Body of pancreas (tissue), 4 donors: ENCODE data around the gene MTMR11. TPM values are rescaled to one million over a fixed set of nuclear protein-coding genes. Genes with fewer than 3 reads are reported as not detected.

Experiments used
- ATAC-seq: fragments of 150-250 bp; one replicate; pipeline ENCODE4 v1.9.1; 2016
- DNase-seq, 4 donors: peaks; one replicate each; pipeline ENCODE4 v3.0.0-alpha.2; 2019
- H3K27ac ChIP-seq, 4 donors: fragments of 200-600 bp; sonication (generic); 1 replicate in 3 of 4; 2 replicates in 1 of 4; pipeline versions ENCODE4 v1.5.1 to v1.6.1; 2016 to 2019; ENCODE audit warnings: mild to moderate bottlenecking in 1 of 4, mixed read lengths in 1 of 4, moderate library complexity in 1 of 4
- H3K27me3 ChIP-seq, 2 donors: fragments of 200-600 bp; sonication (generic); one replicate each; pipeline ENCODE4 v1.6.0; 2016; ENCODE audit warnings: mild to moderate bottlenecking in 1 of 2
- H3K36me3 ChIP-seq, 2 donors: fragments of 200-600 bp; sonication (generic); replicated peaks in 1 of 2; 2 replicates each; pipeline ENCODE4 v1.5.1; 2016; ENCODE audit warnings: low read depth in 2 of 2; ENCODE audit not compliant: insufficient read depth in 1 of 2
- H3K4me1 ChIP-seq: fragments of 200-600 bp; sonication (generic); one replicate; pipeline ENCODE4 v1.6.0; 2016
- H3K4me3 ChIP-seq, 2 donors: fragments of 200-600 bp; sonication (generic); 1 replicate in 1 of 2; 2 replicates in 1 of 2; pipeline ENCODE4 v1.5.1; 2016 to 2019
- H3K9me3 ChIP-seq, 3 donors: fragments of 200-600 bp; sonication (generic); 1 replicate in 2 of 3; 2 replicates in 1 of 3; pipeline ENCODE4 v1.5.1; 2016
- POLR2A ChIP-seq, 3 donors: fragments of 450-650 bp; IDR thresholded peaks; one replicate each; pipeline ENCODE4 v1.6.1; 2016; ENCODE audit warnings: antibody characterized with exemption in 3 of 3, mild to moderate bottlenecking in 2 of 3
- WGBS, 2 donors: methylation state at CpG; one replicate each; pipeline ENCODE4 v1.1.5; 2017; 5-methylcytosine and 5-hydroxymethylcytosine counted together
- intact Hi-C: fragments of 100-400 bp; cut with DNase I; formaldehyde crosslinking; loops from one replicate; pipeline ENCODE4 v1.15.1; 2023
- total RNA-seq, 2 donors: library from RNA; depleted of rRNA; stranded (reverse); fragments of >200 nt; gene quantifications; one replicate each; pipeline ENCODE4 v1.1.0, GENCODE V29; 2016
- TF ChIP-seq, protein P1 (sequence below), 7 experiments: fragments of 450-650 bp in 4 of 7; fragments of 200-600 bp in 3 of 7; sonication (generic) in 3 of 7; IDR thresholded peaks; one replicate each; pipeline ENCODE4 v1.5.1; 2016 to 2019; ENCODE audit warnings: antibody characterized with exemption in 7 of 7

MTMR11 gene
- total RNA-seq, 2 donors from 2014 or later = 3.0 to 28.3 TPM

DNA sequence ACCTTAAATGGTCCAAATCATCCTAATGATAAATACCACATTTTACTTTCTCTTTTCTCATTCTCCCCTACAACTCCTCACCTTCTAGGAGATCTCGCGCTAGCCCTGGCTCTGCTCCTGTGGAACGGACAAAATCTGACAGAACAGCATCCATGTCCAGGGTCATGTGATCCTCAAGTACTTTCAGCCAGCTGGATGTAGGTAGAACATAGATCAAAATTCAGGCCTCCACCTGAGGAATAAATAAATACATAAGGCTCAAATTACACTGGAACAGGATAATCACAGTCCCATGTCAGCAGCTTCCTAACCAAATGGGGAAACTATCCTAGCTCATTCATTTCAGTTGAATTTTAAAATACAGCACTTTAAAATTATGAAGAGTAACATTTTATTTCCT is 40.7 kb upstream of the MTMR11 start:
- DNase-seq = no peak
- TF ChIP-seq POLR2A (IDR thresholded peaks at IDR 0.05) = no peak
- TF ChIP-seq, protein P1, sequence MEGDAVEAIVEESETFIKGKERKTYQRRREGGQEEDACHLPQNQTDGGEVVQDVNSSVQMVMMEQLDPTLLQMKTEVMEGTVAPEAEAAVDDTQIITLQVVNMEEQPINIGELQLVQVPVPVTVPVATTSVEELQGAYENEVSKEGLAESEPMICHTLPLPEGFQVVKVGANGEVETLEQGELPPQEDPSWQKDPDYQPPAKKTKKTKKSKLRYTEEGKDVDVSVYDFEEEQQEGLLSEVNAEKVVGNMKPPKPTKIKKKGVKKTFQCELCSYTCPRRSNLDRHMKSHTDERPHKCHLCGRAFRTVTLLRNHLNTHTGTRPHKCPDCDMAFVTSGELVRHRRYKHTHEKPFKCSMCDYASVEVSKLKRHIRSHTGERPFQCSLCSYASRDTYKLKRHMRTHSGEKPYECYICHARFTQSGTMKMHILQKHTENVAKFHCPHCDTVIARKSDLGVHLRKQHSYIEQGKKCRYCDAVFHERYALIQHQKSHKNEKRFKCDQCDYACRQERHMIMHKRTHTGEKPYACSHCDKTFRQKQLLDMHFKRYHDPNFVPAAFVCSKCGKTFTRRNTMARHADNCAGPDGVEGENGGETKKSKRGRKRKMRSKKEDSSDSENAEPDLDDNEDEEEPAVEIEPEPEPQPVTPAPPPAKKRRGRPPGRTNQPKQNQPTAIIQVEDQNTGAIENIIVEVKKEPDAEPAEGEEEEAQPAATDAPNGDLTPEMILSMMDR (IDR thresholded peaks at IDR 0.05) = no peak
- 79 to 86% methylated on average over 3 of the region's 3 CpGs for WGBS, 2 donors
- Histone ChIP-seq H3K4me3 (no peak overlapping the region), H3K27me3 (no peaks in the 10 kb centered on the region), H3K36me3 (peaks cover 0 to 10% of the 10 kb centered on the region in 2 donors), H3K27ac (no peak overlapping the region), H3K4me1 (peaks cover 14% of the 10 kb centered on the region), H3K9me3 (no peaks in the 10 kb centered on the region)
- no peak for ATAC-seq
- intact Hi-C loops = no loop called here

DNA sequence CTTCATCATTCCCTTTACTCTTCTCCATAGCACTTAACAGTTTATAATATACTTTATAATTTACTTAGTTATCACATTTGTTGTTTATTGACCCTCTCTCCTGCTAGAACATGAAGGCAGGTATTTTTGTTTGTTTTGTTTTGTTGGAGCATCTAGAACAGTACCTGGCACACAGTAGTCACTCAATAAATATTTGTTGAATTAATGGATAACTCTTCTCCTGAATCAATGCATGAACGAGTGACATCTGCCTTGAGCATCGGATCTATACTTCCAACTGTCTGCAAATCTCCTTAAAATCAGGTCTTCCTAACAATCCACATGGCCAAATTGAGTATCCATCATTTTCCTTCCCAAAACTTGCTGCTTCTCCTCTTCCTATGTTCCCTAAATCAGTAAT is 35.9 kb upstream of the MTMR11 start:
- no peak overlapping the region for H3K4me3 ChIP-seq
- no peak for DNase-seq
- intact Hi-C loops = no loop called here
- H3K4me1 ChIP-seq = no peaks in the 10 kb centered on the region
- H3K27ac ChIP-seq = no peak overlapping the region
- H3K36me3 ChIP-seq = peaks cover 0 to 15% of the 10 kb centered on the region in 2 donors
- H3K9me3 ChIP-seq = no peaks in the 10 kb centered on the region
- TF ChIP-seq, protein P1 (IDR thresholded peaks at IDR 0.05) = no peak
- no peaks in the 10 kb centered on the region for H3K27me3 ChIP-seq
- WGBS, 2 donors = 65 to 75% methylated on average over 2 of the region's 2 CpGs
- ATAC-seq = no peak

DNA sequence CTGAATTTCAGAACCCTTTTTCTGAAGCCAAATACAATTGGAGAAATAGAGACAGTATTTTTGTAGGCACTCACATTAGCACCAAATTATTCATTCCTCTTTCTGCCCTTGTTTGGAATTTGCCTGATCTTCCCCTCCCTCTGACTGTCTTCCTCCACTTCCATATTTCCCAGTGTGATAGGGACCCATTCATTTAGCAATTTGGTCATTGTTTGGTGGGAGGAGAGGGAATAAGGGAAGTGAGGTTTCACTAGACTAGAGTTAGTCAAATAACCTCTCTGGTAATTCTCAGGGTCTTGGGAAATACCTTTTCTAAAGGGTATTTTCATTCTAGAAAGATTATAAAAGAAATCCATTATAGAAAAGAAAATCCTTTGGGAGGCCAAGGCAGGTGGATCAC is 31.0 kb upstream of the MTMR11 start:
- no peak for TF ChIP-seq POLR2A (IDR thresholded peaks at IDR 0.05)
- TF ChIP-seq, protein P1 (IDR thresholded peaks at IDR 0.05) = no peak
- intact Hi-C loops = no loop called here
- no peak overlapping the region for H3K4me3 ChIP-seq
- no peak for ATAC-seq
- no peaks in the 10 kb centered on the region for H3K27me3 ChIP-seq
- no peaks in the 10 kb centered on the region for H3K9me3 ChIP-seq
- DNase-seq = no peak
- peaks cover 12% of the 10 kb centered on the region for H3K4me1 ChIP-seq
- H3K36me3 ChIP-seq = peaks cover 0 to 12% of the 10 kb centered on the region in 2 donors
- H3K27ac ChIP-seq = no peak overlapping the region

GRCh38 chr1:149967041-149967440 is 30.4 kb upstream of the MTMR11 start:
- DNase-seq (no peak), ATAC-seq (no peak)
- H3K4me3 ChIP-seq = no peak overlapping the region
- H3K9me3 ChIP-seq = no peaks in the 10 kb centered on the region
- H3K27ac ChIP-seq = no peak overlapping the region
- no peaks in the 10 kb centered on the region for H3K27me3 ChIP-seq
- TF ChIP-seq POLR2A (IDR thresholded peaks at IDR 0.05) = no peak
- TF ChIP-seq, protein P1 (IDR thresholded peaks at IDR 0.05) = no peak
- intact Hi-C loops = no loop called here
- 55 to 67% methylated on average over 3 of the region's 3 CpGs for WGBS, 2 donors
- H3K36me3 ChIP-seq = peaks cover 0 to 12% of the 10 kb centered on the region in 2 donors
- peaks cover 13% of the 10 kb centered on the region for H3K4me1 ChIP-seq

GRCh38 chr1:149966405-149966804 is 29.7 kb upstream of the MTMR11 start:
- WGBS, 2 donors = 32 to 38% methylated on average over 1 of the region's 1 CpG
- Histone ChIP-seq H3K4me1 (peaks cover 13% of the 10 kb centered on the region), H3K27me3 (no peaks in the 10 kb centered on the region), H3K27ac (no peak overlapping the region), H3K4me3 (no peak overlapping the region), H3K36me3 (peaks cover 0 to 12% of the 10 kb centered on the region in 2 donors), H3K9me3 (no peaks in the 10 kb centered on the region)
- DNase-seq (no peak), ATAC-seq (no peak)
- intact Hi-C loops = no loop called here
- TF ChIP-seq, protein P1 (IDR thresholded peaks at IDR 0.05) = no peak
- no peak for TF ChIP-seq POLR2A (IDR thresholded peaks at IDR 0.05)
